ENCODE measurements around the gene PLA2G12A.
"Not testable (repeated sequence)": the region's sequence is repeated elsewhere in the genome, so short reads cannot be mapped to it uniquely, and the experiment has no call there.

The PLA2G12A gene

GRCh38 chr4:109682875-109683274 lies 47.0 kb downstream of the PLA2G12A start:
- no peak for DNase-seq (ENCODE audit: low read depth in 2 of 2, low spot score in 1 of 2)

GRCh38 chr4:109678925-109679324 lies 50.9 kb downstream of the PLA2G12A start:
- DNase-seq (ENCODE audit: low read depth in 2 of 2, low spot score in 1 of 2) = not testable (repeated sequence)

GRCh38 chr4:109678472-109678871 lies 51.4 kb downstream of the PLA2G12A start:
- DNase-seq (ENCODE audit: low read depth in 2 of 2, low spot score in 1 of 2) = not testable (repeated sequence)

- no peak for DNase-seq (ENCODE audit: low read depth in 2 of 2, low spot score in 1 of 2)
Measured at GRCh38 chr4:109676886-109677285, 53.0 kb downstream of the PLA2G12A start.

- no peak for DNase-seq (ENCODE audit: low read depth in 2 of 2, low spot score in 1 of 2)
Measured at GRCh38 chr4:109675843-109676242, 54.0 kb downstream of the PLA2G12A start.

GRCh38 chr4:109675181-109675580 lies 54.7 kb downstream of the PLA2G12A start:
- DNase-seq (ENCODE audit: low read depth in 2 of 2, low spot score in 1 of 2) = no peak

- no peak for DNase-seq (ENCODE audit: low read depth in 2 of 2, low spot score in 1 of 2)
Measured at GRCh38 chr4:109673303-109673702, 56.6 kb downstream of the PLA2G12A start.

- no peak for DNase-seq (ENCODE audit: low read depth in 2 of 2, low spot score in 1 of 2)
Measured at GRCh38 chr4:109672169-109672930, 57.5 kb downstream of the PLA2G12A start.

- DNase-seq (ENCODE audit: low read depth in 2 of 2, low spot score in 1 of 2) = no peak
Measured at GRCh38 chr4:109671350-109671749, 58.5 kb downstream of the PLA2G12A start.

GRCh38 chr4:109665783-109666485 lies 63.9 kb downstream of the PLA2G12A start:
- DNase-seq (ENCODE audit: low read depth in 2 of 2, low spot score in 1 of 2) = no peak

GRCh38 chr4:109662771-109663170 lies 67.1 kb downstream of the PLA2G12A start:
- DNase-seq (ENCODE audit: low read depth in 2 of 2, low spot score in 1 of 2) = no peak

- no peak for DNase-seq (ENCODE audit: low read depth in 2 of 2, low spot score in 1 of 2)
Measured at GRCh38 chr4:109662116-109662515, 67.8 kb downstream of the PLA2G12A start.
